Fibroblast of pulmonary artery (primary cell): ENCODE measurements around the gene MT1G.
A peak's percentile ranks its signal among the peaks of the same experiment; 100 is the strongest.

ENCODE experiments used
- DNase-seq: peaks from one replicate; pipeline ENCODE4 v3.0.0-alpha.2; 2010; ENCODE audit warnings: low read depth
- H3K4me3 ChIP-seq: replicated peaks from 2 replicates; pipeline ENCODE4 v1.5.1; 2011; ENCODE audit warnings: low read depth, mild to moderate bottlenecking, control low read depth, low read length, moderate library complexity
- CTCF ChIP-seq: IDR thresholded peaks from 2 replicates; pipeline ENCODE4 v1.5.1; 2011; ENCODE audit warnings: mild to moderate bottlenecking, control low read depth, low read length, inconsistent platforms; ENCODE audit errors: missing control alignments

The MT1G gene

GRCh38 chr16:56620339-56620897 is 47.4 kb downstream of the MT1G start:
- DNase-seq = no peak
- no peak for TF ChIP-seq CTCF
- H3K4me3 ChIP-seq = no peak overlapping the region

- no peak overlapping the region for H3K4me3 ChIP-seq
- no peak for DNase-seq
- no peak for TF ChIP-seq CTCF
Measured at GRCh38 chr16:56618138-56618537, 49.7 kb downstream of the MT1G start.

- DNase-seq = peak; percentile 68
- H3K4me3 ChIP-seq = peak overlapping the region; percentile 1
- no peak for TF ChIP-seq CTCF
Measured at GRCh38 chr16:56617212-56618085, 50.4 kb downstream of the MT1G start.
